ENCODE measurements around the gene NDUFAF8.

The NDUFAF8 gene

GRCh38 chr17:81288715-81289114 lies 49.6 kb downstream of the NDUFAF8 start:
- DNase-seq (ENCODE audit: extremely low read depth in 1 of 2, low read depth in 1 of 2) = no peak

GRCh38 chr17:81289627-81290026 lies 50.5 kb downstream of the NDUFAF8 start:
- DNase-seq (ENCODE audit: extremely low read depth in 1 of 2, low read depth in 1 of 2) = no peak

- DNase-seq (ENCODE audit: extremely low read depth in 1 of 2, low read depth in 1 of 2) = no peak
Measured at GRCh38 chr17:81290230-81290629, 51.1 kb downstream of the NDUFAF8 start.

Data from stimulated activated CD8-positive, alpha-beta memory T cell treated with anti-CD3 and anti-CD28 coated beads, Interleukin-7, amount 100 ng/mL, for 48 hours (primary cell).